Body of pancreas (tissue), 4 donors: ENCODE data around the gene PLEKHA3. TPM values are rescaled to one million over a fixed set of nuclear protein-coding genes. Genes with fewer than 3 reads are reported as not detected.
A peak's percentile ranks its signal among the peaks of the same experiment; 100 is the strongest.

Source experiments
- ATAC-seq: fragments of 150-250 bp; one replicate; pipeline ENCODE4 v1.9.1; 2016
- DNase-seq, 4 donors: peaks; one replicate each; pipeline ENCODE4 v3.0.0-alpha.2; 2019
- H3K27ac ChIP-seq, 4 donors: fragments of 200-600 bp; sonication (generic); 1 replicate in 3 of 4; 2 replicates in 1 of 4; pipeline versions ENCODE4 v1.5.1 to v1.6.1; 2016 to 2019; ENCODE audit warnings: mild to moderate bottlenecking in 1 of 4, mixed read lengths in 1 of 4, moderate library complexity in 1 of 4
- H3K27me3 ChIP-seq, 2 donors: fragments of 200-600 bp; sonication (generic); one replicate each; pipeline ENCODE4 v1.6.0; 2016; ENCODE audit warnings: mild to moderate bottlenecking in 1 of 2
- H3K36me3 ChIP-seq, 2 donors: fragments of 200-600 bp; sonication (generic); replicated peaks in 1 of 2; 2 replicates each; pipeline ENCODE4 v1.5.1; 2016; ENCODE audit warnings: low read depth in 2 of 2; ENCODE audit not compliant: insufficient read depth in 1 of 2
- H3K4me1 ChIP-seq: fragments of 200-600 bp; sonication (generic); one replicate; pipeline ENCODE4 v1.6.0; 2016
- H3K4me3 ChIP-seq, 2 donors: fragments of 200-600 bp; sonication (generic); 1 replicate in 1 of 2; 2 replicates in 1 of 2; pipeline ENCODE4 v1.5.1; 2016 to 2019
- H3K9me3 ChIP-seq, 3 donors: fragments of 200-600 bp; sonication (generic); 1 replicate in 2 of 3; 2 replicates in 1 of 3; pipeline ENCODE4 v1.5.1; 2016
- POLR2A ChIP-seq, 3 donors: fragments of 450-650 bp; IDR thresholded peaks; one replicate each; pipeline ENCODE4 v1.6.1; 2016; ENCODE audit warnings: antibody characterized with exemption in 3 of 3, mild to moderate bottlenecking in 2 of 3
- WGBS, 2 donors: methylation state at CpG; one replicate each; pipeline ENCODE4 v1.1.5; 2017; 5-methylcytosine and 5-hydroxymethylcytosine counted together
- intact Hi-C: fragments of 100-400 bp; cut with DNase I; formaldehyde crosslinking; loops from one replicate; pipeline ENCODE4 v1.15.1; 2023
- total RNA-seq, 2 donors: library from RNA; depleted of rRNA; stranded (reverse); fragments of >200 nt; gene quantifications; one replicate each; pipeline ENCODE4 v1.1.0, GENCODE V29; 2016
- TF ChIP-seq, protein P1 (sequence below), 7 experiments: fragments of 450-650 bp in 4 of 7; fragments of 200-600 bp in 3 of 7; sonication (generic) in 3 of 7; IDR thresholded peaks; one replicate each; pipeline ENCODE4 v1.5.1; 2016 to 2019; ENCODE audit warnings: antibody characterized with exemption in 7 of 7

Gene PLEKHA3
- total RNA-seq, 2 donors from 2014 or later = 5.3 to 6.5 TPM

DNA sequence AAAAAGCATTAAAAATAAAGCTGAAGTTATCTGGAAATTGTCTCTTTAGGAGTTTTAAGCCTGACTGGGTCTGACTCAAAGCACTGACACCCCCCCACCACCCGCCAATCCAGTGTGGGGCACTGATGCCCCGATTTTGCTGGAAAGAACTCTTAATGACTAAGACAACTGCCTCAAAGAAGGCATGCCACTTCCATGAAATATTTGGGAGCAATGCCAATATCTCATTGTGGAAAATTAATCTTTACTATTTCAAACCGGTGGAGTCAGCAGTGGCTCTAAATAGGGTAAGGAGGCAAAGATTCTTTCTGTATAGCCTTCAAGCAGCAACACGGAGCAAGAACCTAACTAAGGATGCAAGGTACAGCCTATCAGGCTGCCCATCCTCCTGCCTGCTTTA, 6.3 kb upstream of the PLEKHA3 start:
- intact Hi-C loops = no loop called here
- no peak for TF ChIP-seq POLR2A (IDR thresholded peaks at IDR 0.05)
- TF ChIP-seq, protein P1, sequence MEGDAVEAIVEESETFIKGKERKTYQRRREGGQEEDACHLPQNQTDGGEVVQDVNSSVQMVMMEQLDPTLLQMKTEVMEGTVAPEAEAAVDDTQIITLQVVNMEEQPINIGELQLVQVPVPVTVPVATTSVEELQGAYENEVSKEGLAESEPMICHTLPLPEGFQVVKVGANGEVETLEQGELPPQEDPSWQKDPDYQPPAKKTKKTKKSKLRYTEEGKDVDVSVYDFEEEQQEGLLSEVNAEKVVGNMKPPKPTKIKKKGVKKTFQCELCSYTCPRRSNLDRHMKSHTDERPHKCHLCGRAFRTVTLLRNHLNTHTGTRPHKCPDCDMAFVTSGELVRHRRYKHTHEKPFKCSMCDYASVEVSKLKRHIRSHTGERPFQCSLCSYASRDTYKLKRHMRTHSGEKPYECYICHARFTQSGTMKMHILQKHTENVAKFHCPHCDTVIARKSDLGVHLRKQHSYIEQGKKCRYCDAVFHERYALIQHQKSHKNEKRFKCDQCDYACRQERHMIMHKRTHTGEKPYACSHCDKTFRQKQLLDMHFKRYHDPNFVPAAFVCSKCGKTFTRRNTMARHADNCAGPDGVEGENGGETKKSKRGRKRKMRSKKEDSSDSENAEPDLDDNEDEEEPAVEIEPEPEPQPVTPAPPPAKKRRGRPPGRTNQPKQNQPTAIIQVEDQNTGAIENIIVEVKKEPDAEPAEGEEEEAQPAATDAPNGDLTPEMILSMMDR (IDR thresholded peaks at IDR 0.05) = no peak
- H3K4me3 ChIP-seq = no peak overlapping the region
- DNase-seq (no peak), ATAC-seq (no peak)
- 56 to 57% methylated on average over 4 of the region's 4 CpGs for WGBS, 2 donors
- H3K27me3 ChIP-seq = no peaks in the 10 kb centered on the region
- no peaks in the 10 kb centered on the region for H3K9me3 ChIP-seq
- H3K27ac ChIP-seq = no peak overlapping the region
- H3K36me3 ChIP-seq = no peaks in the 10 kb centered on the region
- peaks cover 5% of the 10 kb centered on the region for H3K4me1 ChIP-seq

DNA sequence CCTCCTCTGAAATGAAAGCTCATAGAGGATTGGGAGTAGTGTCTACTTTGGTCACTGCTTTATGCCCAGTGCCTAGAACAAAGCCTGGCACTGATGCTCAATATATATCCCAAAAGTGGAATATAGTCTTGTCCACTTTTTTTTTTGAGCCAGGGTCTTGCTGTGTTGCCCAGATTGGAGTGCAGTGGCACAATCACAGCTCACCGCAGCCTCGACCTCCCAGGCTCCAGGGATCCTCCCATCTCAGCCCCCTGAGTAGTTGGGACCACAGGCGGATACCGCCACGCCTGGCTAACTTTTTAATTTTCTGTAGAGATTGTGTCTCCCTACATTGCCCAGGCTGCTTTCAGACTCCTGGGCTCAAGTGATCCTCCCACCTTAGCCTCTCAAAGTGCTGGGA, 5.7 kb upstream of the PLEKHA3 start:
- 98 to 100% methylated on average over 5 of the region's 5 CpGs for WGBS, 2 donors
- intact Hi-C loops = no loop called here
- H3K4me3 ChIP-seq = no peak overlapping the region

DNA sequence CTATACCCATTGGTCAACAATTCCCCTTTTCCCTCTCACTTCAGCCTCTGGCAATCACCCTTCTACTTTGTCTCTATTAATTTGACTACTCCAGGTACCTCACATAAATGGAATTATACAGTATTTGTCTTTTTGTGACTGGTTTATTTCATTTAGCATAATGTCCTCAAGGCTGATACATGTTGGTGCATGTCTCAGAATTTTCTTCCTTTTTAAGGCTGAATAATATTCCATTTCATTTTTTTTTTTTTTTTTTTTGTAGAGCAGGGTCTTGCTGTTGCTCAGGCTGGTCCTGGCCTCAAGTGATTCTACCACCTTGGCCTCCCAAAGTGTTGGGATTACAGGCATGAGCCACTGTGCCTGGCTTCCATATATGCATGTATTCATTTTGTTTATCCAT, 3.8 kb upstream of the PLEKHA3 start:
- Histone ChIP-seq H3K9me3 (no peaks in the 10 kb centered on the region), H3K27ac (no peak overlapping the region), H3K36me3 (no peaks in the 10 kb centered on the region), H3K4me3 (no peak overlapping the region), H3K27me3 (no peaks in the 10 kb centered on the region), H3K4me1 (peaks cover 19% of the 10 kb centered on the region)
- intact Hi-C loops = no loop called here
- no peak for DNase-seq
- ATAC-seq = no peak
- TF ChIP-seq, protein P1 (IDR thresholded peaks at IDR 0.05) = no peak
- no peak for TF ChIP-seq POLR2A (IDR thresholded peaks at IDR 0.05)

More for the DNA sequence above, 5.7 kb upstream of the PLEKHA3 start:
- Histone ChIP-seq H3K27me3 (no peaks in the 10 kb centered on the region), H3K36me3 (no peaks in the 10 kb centered on the region), H3K9me3 (no peaks in the 10 kb centered on the region), H3K27ac (no peak overlapping the region), H3K4me1 (peaks cover 10% of the 10 kb centered on the region)
- DNase-seq (no peak), ATAC-seq (no peak)
- no peak for TF ChIP-seq POLR2A (IDR thresholded peaks at IDR 0.05)
- TF ChIP-seq, protein P1 (IDR thresholded peaks at IDR 0.05) = no peak

DNA sequence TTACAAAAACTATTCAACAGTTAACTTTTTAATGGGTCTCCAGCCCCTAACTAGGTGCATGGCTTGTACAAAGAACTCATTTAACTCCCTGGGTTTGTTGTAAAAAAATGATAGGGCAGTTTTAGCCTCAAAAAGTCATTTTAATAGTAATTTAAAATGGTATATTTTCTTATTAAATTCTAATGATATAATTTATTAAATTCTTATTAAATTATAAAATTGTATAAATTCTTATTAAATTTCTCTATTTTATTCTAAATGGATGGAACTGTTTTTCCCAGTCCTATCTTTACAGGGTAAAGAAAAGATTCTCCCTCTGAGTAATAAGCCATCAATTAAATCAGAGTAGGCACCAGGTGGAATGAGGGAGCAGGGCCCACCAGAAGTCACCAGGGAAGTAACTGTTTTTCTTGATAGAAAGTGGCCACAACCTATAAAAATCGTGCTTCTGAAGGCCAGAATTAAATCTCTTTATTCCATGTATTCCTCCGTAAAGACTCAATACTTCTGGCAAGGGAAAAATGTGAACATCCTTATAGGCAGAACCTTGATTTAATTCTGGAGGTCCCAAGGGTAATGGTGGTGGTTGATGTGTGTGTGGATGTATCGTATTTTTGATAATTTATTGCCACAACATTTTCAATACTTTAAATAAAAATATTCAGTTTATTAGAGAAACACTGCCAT, 2.7 kb upstream of the PLEKHA3 start:
- intact Hi-C loops = no loop called here
- Histone ChIP-seq H3K27ac (peak overlapping the region in 3 of 4 donors; percentile 92 to 98 (median 98)), H3K9me3 (no peaks in the 10 kb centered on the region), H3K4me1 (peaks cover 30% of the 10 kb centered on the region), H3K4me3 (peak overlapping the region; percentile 60 to 63), H3K36me3 (no peaks in the 10 kb centered on the region), H3K27me3 (no peaks in the 10 kb centered on the region)
- no peak for TF ChIP-seq POLR2A (IDR thresholded peaks at IDR 0.05)
- TF ChIP-seq, protein P1 (IDR thresholded peaks at IDR 0.05) = no peak
- WGBS, 2 donors = 16 to 17% methylated on average over 3 of the region's 3 CpGs
- DNase-seq (no peak), ATAC-seq (no peak)

DNA sequence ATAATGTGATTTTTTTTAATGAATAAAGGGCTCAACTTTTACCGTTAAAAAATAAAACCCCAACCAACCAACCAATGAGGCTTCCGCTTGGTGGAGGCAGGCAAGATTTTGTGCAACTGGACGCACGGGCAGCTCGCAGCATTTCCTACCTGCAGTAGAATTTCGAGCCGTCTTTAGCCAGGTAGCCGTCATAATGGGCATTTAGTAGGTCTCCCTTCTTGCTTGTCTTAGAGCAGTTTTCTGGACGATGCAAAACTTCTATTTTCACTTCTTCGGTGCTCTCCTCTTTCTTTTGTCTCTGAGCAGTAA, 2.2 kb upstream of the PLEKHA3 start:
- TF ChIP-seq, protein P1 (IDR thresholded peaks at IDR 0.05) = no peak
- no peak for TF ChIP-seq POLR2A (IDR thresholded peaks at IDR 0.05)
- ATAC-seq = no peak
- Histone ChIP-seq H3K27me3 (no peaks in the 10 kb centered on the region), H3K36me3 (no peaks in the 10 kb centered on the region), H3K4me3 (peak overlapping the region; percentile 60 to 63), H3K4me1 (peaks cover 35% of the 10 kb centered on the region), H3K9me3 (no peaks in the 10 kb centered on the region), H3K27ac (peak overlapping the region; percentile 92 to 98 (median 96))
- WGBS, 2 donors = 1% methylated on average over 10 of the region's 10 CpGs
- intact Hi-C loops = no loop called here
- DNase-seq = peak in 3 of 4 donors; percentile 18 to 27 (median 18)
